Neural progenitor cell (in vitro differentiated cells): ENCODE measurements around the gene WDR37. TPM values are rescaled to one million over a fixed set of nuclear protein-coding genes. Genes with fewer than 3 reads are reported as not detected.

Experiments
- DNase-seq: peaks from one replicate; pipeline ENCODE4 v3.0.0-alpha.2; 2016; ENCODE audit warnings: low spot score
- H2AFZ ChIP-seq: fragments of 200-600 bp; sonication (generic); replicated peaks from 2 replicates; pipeline ENCODE4 v1.6.1; 2016; ENCODE audit warnings: antibody characterized with exemption
- H3F3A ChIP-seq: fragments of 200-600 bp; sonication (generic); 2 replicates; pipeline ENCODE4 v1.6.1; 2016; ENCODE audit warnings: antibody characterized with exemption, low read depth
- H3K27ac ChIP-seq: fragments of 200-600 bp; sonication (generic); 2 replicates; pipeline ENCODE4 v1.5.1; 2016; ENCODE audit warnings: mild to moderate bottlenecking
- H3K27me3 ChIP-seq: fragments of 200-600 bp; sonication (generic); 2 replicates; pipeline ENCODE4 v1.6.1; 2016; ENCODE audit warnings: mild to moderate bottlenecking, moderate library complexity
- H3K36me3 ChIP-seq: fragments of 200-600 bp; sonication (generic); 2 replicates; pipeline ENCODE4 v1.5.1; 2016
- H3K4me1 ChIP-seq: fragments of 200-600 bp; sonication (generic); 2 replicates; pipeline ENCODE4 v1.6.1; 2016; ENCODE audit warnings: mixed run types
- H3K4me2 ChIP-seq: fragments of 200-600 bp; sonication (generic); 2 replicates; pipeline ENCODE4 v1.6.1; 2016
- H3K4me3 ChIP-seq: fragments of 200-600 bp; sonication (generic); 2 replicates; pipeline ENCODE4 v1.5.1; 2016
- H3K79me2 ChIP-seq: fragments of 200-600 bp; sonication (generic); 2 replicates; pipeline ENCODE4 v1.6.1; 2016; ENCODE audit warnings: low read depth
- H3K9ac ChIP-seq: fragments of 200-600 bp; sonication (generic); 2 replicates; pipeline ENCODE4 v1.6.1; 2016
- H3K9me3 ChIP-seq: fragments of 200-600 bp; sonication (generic); 2 replicates; pipeline ENCODE4 v1.5.1; 2016; ENCODE audit warnings: low read depth
- H4K20me1 ChIP-seq: fragments of 200-600 bp; sonication (generic); 2 replicates; pipeline ENCODE4 v1.6.1; 2016; ENCODE audit warnings: low read depth
- H3K27ac Mint-ChIP-seq: 3 replicates; pipeline ENCODE4 v1.8.0; 2021; ENCODE audit warnings: mixed read lengths
- H3K27me3 Mint-ChIP-seq: 2 replicates; pipeline ENCODE4 v1.8.0; 2022; ENCODE audit warnings: low read depth, mild to moderate bottlenecking, inconsistent platforms, moderate library complexity, mixed read lengths; ENCODE audit not compliant: insufficient read depth
- H3K36me3 Mint-ChIP-seq: 3 replicates; pipeline ENCODE4 v1.8.0; 2021; ENCODE audit warnings: mixed read lengths
- H3K4me1 Mint-ChIP-seq: 3 replicates; pipeline ENCODE4 v1.8.0; 2021; ENCODE audit warnings: mixed read lengths
- H3K4me3 Mint-ChIP-seq: 3 replicates; pipeline ENCODE4 v1.8.0; 2021; ENCODE audit warnings: mild to moderate bottlenecking, moderate library complexity, mixed read lengths
- H3K9me3 Mint-ChIP-seq: 3 replicates; pipeline ENCODE4 v1.8.0; 2020; ENCODE audit warnings: mixed read lengths
- CTCF ChIP-seq: fragments of 200-600 bp; sonication (generic); IDR thresholded peaks from 2 replicates; pipeline ENCODE4 v1.5.1; 2017; ENCODE audit warnings: antibody characterized with exemption, mild to moderate bottlenecking
- EZH2 ChIP-seq: fragments of 200-600 bp; sonication (generic); IDR thresholded peaks from 2 replicates; pipeline ENCODE4 v1.6.1; 2017; ENCODE audit warnings: antibody characterized with exemption, mild to moderate bottlenecking, moderate library complexity
- EZH2phosphoT487 ChIP-seq: fragments of 200-600 bp; sonication (generic); IDR thresholded peaks from 2 replicates; pipeline ENCODE4 v1.6.1; 2017; ENCODE audit warnings: antibody characterized with exemption
- total RNA-seq: library from RNA; depleted of rRNA; stranded (reverse); fragments of >200 nt; gene quantifications from 2 replicates; pipeline ENCODE4 v1.2.3, GENCODE V29; 2015; ENCODE audit warnings: low replicate concordance

The WDR37 gene
- total RNA-seq, 1 donor from 2014 or later, result 14.7 TPM

GRCh38 chr10:1101946-1102345 is 45.8 kb downstream of the WDR37 start:
- DNase-seq, result no peak
- H3K79me2 ChIP-seq, result no peaks in the 10 kb centered on the region
- H3F3A ChIP-seq, result peaks cover 4% of the 10 kb centered on the region
- no peaks in the 10 kb centered on the region for H3K27me3 ChIP-seq
- Mint-ChIP-seq H3K4me3 (no peak overlapping the region), H3K4me1 (peaks cover 2% of the 10 kb centered on the region), H3K27me3 (no peaks in the 10 kb centered on the region), H3K9me3 (no peaks in the 10 kb centered on the region), H3K36me3 (peaks cover 40% of the 10 kb centered on the region), H3K27ac (peak overlapping the region; percentile 3)
- no peak overlapping the region for H3K9ac ChIP-seq
- no peaks in the 10 kb centered on the region for H3K4me1 ChIP-seq
- H3K4me2 ChIP-seq, result no peak overlapping the region
- no peak overlapping the region for H3K27ac ChIP-seq
- TF ChIP-seq CTCF, result no peak
- TF ChIP-seq EZH2, result no peak
- TF ChIP-seq EZH2phosphoT487, result no peak
- H3K9me3 ChIP-seq, result no peaks in the 10 kb centered on the region
- no peaks in the 10 kb centered on the region for H3K36me3 ChIP-seq
- H3K4me3 ChIP-seq, result no peak overlapping the region
- no peaks in the 10 kb centered on the region for H4K20me1 ChIP-seq
- H2AFZ ChIP-seq, result no peak overlapping the region

GRCh38 chr10:1102416-1102815 is 46.2 kb downstream of the WDR37 start:
- H3K4me3 ChIP-seq, result no peak overlapping the region
- Mint-ChIP-seq H3K36me3 (peaks cover 41% of the 10 kb centered on the region), H3K4me3 (no peak overlapping the region), H3K9me3 (no peaks in the 10 kb centered on the region), H3K27ac (peak overlapping the region; percentile 3), H3K4me1 (peaks cover 2% of the 10 kb centered on the region), H3K27me3 (no peaks in the 10 kb centered on the region)
- TF ChIP-seq EZH2, result no peak
- TF ChIP-seq EZH2phosphoT487, result no peak
- no peak for TF ChIP-seq CTCF
- H3K9ac ChIP-seq, result no peak overlapping the region
- H3K27ac ChIP-seq, result no peak overlapping the region
- peaks cover 4% of the 10 kb centered on the region for H3F3A ChIP-seq
- no peaks in the 10 kb centered on the region for H3K9me3 ChIP-seq
- no peaks in the 10 kb centered on the region for H3K36me3 ChIP-seq
- no peak for DNase-seq
- H4K20me1 ChIP-seq, result no peaks in the 10 kb centered on the region
- no peaks in the 10 kb centered on the region for H3K4me1 ChIP-seq
- H3K27me3 ChIP-seq, result no peaks in the 10 kb centered on the region
- no peak overlapping the region for H2AFZ ChIP-seq
- H3K4me2 ChIP-seq, result no peak overlapping the region
- H3K79me2 ChIP-seq, result no peaks in the 10 kb centered on the region

- no peak overlapping the region for H3K27ac ChIP-seq
- H3K36me3 Mint-ChIP-seq, result peaks cover 45% of the 10 kb centered on the region
- H4K20me1 ChIP-seq, result no peaks in the 10 kb centered on the region
- H3K4me1 Mint-ChIP-seq, result peaks cover 2% of the 10 kb centered on the region
- no peak overlapping the region for H2AFZ ChIP-seq
- no peaks in the 10 kb centered on the region for H3K27me3 Mint-ChIP-seq
- no peak for DNase-seq
- no peaks in the 10 kb centered on the region for H3K9me3 Mint-ChIP-seq
- H3K4me3 Mint-ChIP-seq, result no peak overlapping the region
- no peaks in the 10 kb centered on the region for H3K36me3 ChIP-seq
- TF ChIP-seq EZH2, result no peak
- TF ChIP-seq EZH2phosphoT487, result no peak
- no peak for TF ChIP-seq CTCF
- no peak overlapping the region for H3K9ac ChIP-seq
- no peak overlapping the region for H3K4me3 ChIP-seq
- H3K9me3 ChIP-seq, result no peaks in the 10 kb centered on the region
- H3K27ac Mint-ChIP-seq, result no peak overlapping the region
- no peak overlapping the region for H3K4me2 ChIP-seq
- no peaks in the 10 kb centered on the region for H3K27me3 ChIP-seq
- H3K79me2 ChIP-seq, result no peaks in the 10 kb centered on the region
- H3K4me1 ChIP-seq, result no peaks in the 10 kb centered on the region
- peaks cover 4% of the 10 kb centered on the region for H3F3A ChIP-seq
These were observed 46.6 kb downstream of the WDR37 start for GRCh38 chr10:1102831-1103230.
